Memory B cell (primary cell): ENCODE data around the gene DBNL.
A peak's percentile ranks its signal among the peaks of the same experiment; 100 is the strongest.
"Not testable (repeated sequence)": the region's sequence is repeated elsewhere in the genome, so short reads cannot be mapped to it uniquely, and the experiment has no call there.

Experiments used
- ATAC-seq: fragments of 150-1000 bp; cut with Tn5 transposase; 2 replicates; pipeline ENCODE4 v1.10.0; 2021; ENCODE audit warnings: low read depth, mild to moderate bottlenecking, moderate library complexity
- DNase-seq, 2 donors: peaks; one replicate each; pipeline ENCODE4 v3.0.0; 2022; ENCODE audit warnings: low spot score in 2 of 2
- H3K27ac Mint-ChIP-seq: one replicate; pipeline ENCODE4 v1.8.0; 2022; ENCODE audit warnings: mild to moderate bottlenecking, moderate library complexity, mixed read lengths
- H3K27me3 Mint-ChIP-seq: one replicate; pipeline ENCODE4 v1.8.0; 2022; ENCODE audit warnings: mixed read lengths
- H3K36me3 Mint-ChIP-seq: one replicate; pipeline ENCODE4 v1.8.0; 2022; ENCODE audit warnings: mild to moderate bottlenecking, mixed read lengths
- H3K4me1 Mint-ChIP-seq: one replicate; pipeline ENCODE4 v1.8.0; 2022; ENCODE audit warnings: mixed read lengths
- H3K4me3 Mint-ChIP-seq: one replicate; pipeline ENCODE4 v1.8.0; 2022; ENCODE audit warnings: mild to moderate bottlenecking, moderate library complexity, mixed read lengths
- H3K9me3 Mint-ChIP-seq: one replicate; pipeline ENCODE4 v1.8.0; 2022; ENCODE audit warnings: mixed read lengths

Gene DBNL

GRCh38 chr7:44044315-44045225 lies at the start of gene DBNL:
Gene DBNL, plus strand, starts transcription at chr7:44044702. Its CDS starts 36 bp downstream, at chr7:44044738.
- Mint-ChIP-seq H3K36me3 (peaks cover 12% of the 10 kb centered on the region), H3K27ac (peak within 1 kb of the TSS; percentile 95), H3K4me1 (peaks cover 39% of the 10 kb centered on the region), H3K9me3 (no peaks in the 10 kb centered on the region), H3K4me3 (peak within 1 kb of the TSS; percentile 92), H3K27me3 (no peaks in the 10 kb centered on the region)
- DNase-seq = peak; percentile 78 to 90
- peak; percentile 54 for ATAC-seq

- not testable (repeated sequence) for DNase-seq, H3K27me3 Mint-ChIP-seq, ATAC-seq, H3K4me1 Mint-ChIP-seq, H3K4me3 Mint-ChIP-seq, H3K36me3 Mint-ChIP-seq, H3K27ac Mint-ChIP-seq, H3K9me3 Mint-ChIP-seq
Observed at GRCh38 chr7:43997532-43997931, 47.0 kb upstream of the DBNL start, which contains the start of gene SPDYE1. Gene SPDYE1, plus strand, starts transcription at chr7:43997897. Its CDS starts 2,053 bp downstream, at chr7:43999950.

GRCh38 chr7:44012081-44012480 lies 32.4 kb upstream of the DBNL start:
- ATAC-seq, H3K4me1 Mint-ChIP-seq, H3K27ac Mint-ChIP-seq, H3K36me3 Mint-ChIP-seq, DNase-seq, H3K27me3 Mint-ChIP-seq, H3K4me3 Mint-ChIP-seq, H3K9me3 Mint-ChIP-seq: not testable (repeated sequence)

- H3K27ac Mint-ChIP-seq, H3K27me3 Mint-ChIP-seq, H3K9me3 Mint-ChIP-seq, DNase-seq, H3K4me3 Mint-ChIP-seq, H3K36me3 Mint-ChIP-seq, ATAC-seq, H3K4me1 Mint-ChIP-seq: not testable (repeated sequence)
Observed at GRCh38 chr7:44015090-44015489, 29.4 kb upstream of the DBNL start.

- H3K27me3 Mint-ChIP-seq, H3K36me3 Mint-ChIP-seq, H3K4me1 Mint-ChIP-seq, H3K9me3 Mint-ChIP-seq: not testable (repeated sequence)
- DNase-seq (peak; percentile 99), ATAC-seq (peak; percentile 91)
- Mint-ChIP-seq H3K27ac (peak overlapping the region; percentile 94), H3K4me3 (peak overlapping the region; percentile 88)
Observed at GRCh38 chr7:44018857-44019807, 25.4 kb upstream of the DBNL start.

GRCh38 chr7:44019825-44020224 lies 24.7 kb upstream of the DBNL start:
- not testable (repeated sequence) for DNase-seq, H3K4me3 Mint-ChIP-seq, H3K9me3 Mint-ChIP-seq, H3K36me3 Mint-ChIP-seq, H3K27me3 Mint-ChIP-seq, ATAC-seq, H3K4me1 Mint-ChIP-seq
- peak overlapping the region; percentile 94 for H3K27ac Mint-ChIP-seq

GRCh38 chr7:44022069-44022468 lies 22.4 kb upstream of the DBNL start:
- not testable (repeated sequence) for H3K9me3 Mint-ChIP-seq, ATAC-seq, DNase-seq, H3K36me3 Mint-ChIP-seq, H3K27ac Mint-ChIP-seq, H3K27me3 Mint-ChIP-seq, H3K4me3 Mint-ChIP-seq, H3K4me1 Mint-ChIP-seq

- H3K36me3 Mint-ChIP-seq, H3K9me3 Mint-ChIP-seq, H3K27me3 Mint-ChIP-seq, H3K27ac Mint-ChIP-seq, DNase-seq, H3K4me1 Mint-ChIP-seq, ATAC-seq, H3K4me3 Mint-ChIP-seq: not testable (repeated sequence)
Observed at GRCh38 chr7:44022796-44023467, 21.6 kb upstream of the DBNL start.

- ATAC-seq, DNase-seq, H3K27ac Mint-ChIP-seq, H3K36me3 Mint-ChIP-seq, H3K4me3 Mint-ChIP-seq, H3K9me3 Mint-ChIP-seq, H3K27me3 Mint-ChIP-seq, H3K4me1 Mint-ChIP-seq: not testable (repeated sequence)
Observed at GRCh38 chr7:44029433-44029832, 15.1 kb upstream of the DBNL start.

- H3K27me3 Mint-ChIP-seq, H3K27ac Mint-ChIP-seq, H3K4me3 Mint-ChIP-seq, DNase-seq, ATAC-seq, H3K36me3 Mint-ChIP-seq, H3K4me1 Mint-ChIP-seq, H3K9me3 Mint-ChIP-seq: not testable (repeated sequence)
Observed at GRCh38 chr7:44030029-44030428, 14.5 kb upstream of the DBNL start.

- not testable (repeated sequence) for H3K27ac Mint-ChIP-seq, H3K4me3 Mint-ChIP-seq, DNase-seq, H3K9me3 Mint-ChIP-seq, H3K36me3 Mint-ChIP-seq, H3K4me1 Mint-ChIP-seq, H3K27me3 Mint-ChIP-seq, ATAC-seq
Observed at GRCh38 chr7:44031319-44031718, 13.2 kb upstream of the DBNL start.

GRCh38 chr7:44032031-44032430 lies 12.5 kb upstream of the DBNL start:
- not testable (repeated sequence) for H3K4me1 Mint-ChIP-seq, ATAC-seq, H3K4me3 Mint-ChIP-seq

GRCh38 chr7:44033971-44034844 lies 10.3 kb upstream of the DBNL start:
- not testable (repeated sequence) for H3K36me3 Mint-ChIP-seq, H3K4me1 Mint-ChIP-seq, H3K27me3 Mint-ChIP-seq, H3K9me3 Mint-ChIP-seq, H3K4me3 Mint-ChIP-seq, H3K27ac Mint-ChIP-seq, DNase-seq, ATAC-seq

More at GRCh38 chr7:44032031-44032430, 12.5 kb upstream of the DBNL start:
- not testable (repeated sequence) for H3K36me3 Mint-ChIP-seq, H3K9me3 Mint-ChIP-seq, DNase-seq, H3K27me3 Mint-ChIP-seq, H3K27ac Mint-ChIP-seq
